ENCODE measurements around the gene VAV2.
"Not testable (repeated sequence)": the region's sequence is repeated elsewhere in the genome, so short reads cannot be mapped to it uniquely, and the experiment has no call there.

Gene VAV2

DNA sequence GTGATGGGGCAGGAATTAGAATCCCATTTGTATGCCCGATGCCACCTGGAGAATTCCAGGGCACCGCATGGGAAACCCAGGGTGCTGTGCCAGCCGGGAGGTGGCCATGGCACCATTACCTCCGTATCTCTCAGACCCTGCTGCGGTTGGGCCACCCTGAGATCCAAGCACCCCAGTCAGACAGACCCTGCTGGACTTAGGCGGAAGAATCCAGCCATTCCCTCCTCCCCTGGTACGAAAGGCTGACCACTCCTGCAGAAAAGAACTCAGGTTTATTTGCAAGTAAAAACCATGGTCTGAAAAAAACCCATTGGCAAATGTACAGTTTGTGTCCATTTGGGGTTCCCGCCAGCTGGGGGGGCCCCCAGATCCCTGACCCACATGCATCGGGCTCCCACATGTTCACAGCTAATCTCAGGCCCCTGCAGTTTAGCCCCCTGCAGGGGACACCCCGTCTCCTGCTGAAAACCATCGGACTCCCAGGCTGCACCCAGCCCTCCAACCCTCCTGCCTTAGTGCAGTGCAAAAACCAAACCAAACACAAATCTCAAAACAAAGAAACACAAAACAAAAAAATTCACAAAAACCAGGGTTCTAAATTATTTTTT, 230.4 kb downstream of the VAV2 start:
- DNase-seq: no peak

DNA sequence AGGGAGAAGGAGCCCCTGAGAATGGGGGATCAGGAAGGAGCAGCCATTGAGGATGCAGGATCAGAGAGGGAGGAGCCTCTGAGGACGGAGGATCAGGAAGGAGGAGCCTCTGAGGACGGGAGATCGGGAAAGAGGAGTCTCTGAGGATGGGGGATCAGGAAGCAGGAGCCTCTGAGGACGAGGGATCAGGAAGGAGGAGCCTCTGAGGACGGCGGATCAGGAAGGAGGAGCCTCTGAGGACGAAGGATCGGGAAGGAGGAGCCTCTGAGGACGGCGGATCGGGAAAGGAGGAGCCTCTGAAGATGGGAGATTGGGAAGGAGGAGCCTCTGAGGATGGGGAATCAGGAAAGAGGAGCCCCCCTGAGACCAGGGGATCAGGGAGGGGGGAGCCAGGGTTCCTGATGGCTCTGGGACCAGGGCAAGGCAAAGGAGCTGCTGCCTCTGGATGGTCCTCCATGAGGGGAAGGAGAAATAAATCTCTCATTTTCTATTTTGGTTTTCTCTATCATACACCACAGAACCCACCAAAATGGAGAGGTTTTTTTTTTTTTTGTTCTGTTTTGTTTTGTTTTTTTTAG, 231.3 kb downstream of the VAV2 start:
- DNase-seq: no peak

DNA sequence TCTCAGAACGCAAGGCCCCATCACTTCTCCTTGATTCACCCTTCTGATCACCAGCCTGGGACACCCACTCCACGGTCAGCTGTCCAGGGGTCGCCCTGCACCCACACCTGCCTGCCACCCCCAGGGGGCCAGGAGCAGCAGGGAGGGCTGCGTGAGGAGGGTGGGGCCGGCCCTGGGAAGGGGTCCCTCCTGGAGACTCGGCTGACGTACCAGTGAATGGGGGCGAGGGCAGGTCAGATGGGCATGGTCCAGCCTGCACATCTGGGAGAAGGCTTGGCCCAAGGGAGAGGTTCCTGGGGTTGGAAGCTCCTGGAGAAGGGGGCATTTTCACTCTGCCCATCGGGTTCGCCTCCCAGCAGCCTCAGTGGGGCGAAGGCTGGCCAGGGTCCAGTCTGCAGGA, 232.2 kb downstream of the VAV2 start:
- no peak for DNase-seq

- no peak for DNase-seq
These were observed 232.8 kb downstream of the VAV2 start for GRCh38 chr9:133759146-133759900.

- DNase-seq: no peak
These were observed 233.9 kb downstream of the VAV2 start for GRCh38 chr9:133758228-133758627.

- DNase-seq: no peak
These were observed 237.4 kb downstream of the VAV2 start for GRCh38 chr9:133754688-133755227.

DNA sequence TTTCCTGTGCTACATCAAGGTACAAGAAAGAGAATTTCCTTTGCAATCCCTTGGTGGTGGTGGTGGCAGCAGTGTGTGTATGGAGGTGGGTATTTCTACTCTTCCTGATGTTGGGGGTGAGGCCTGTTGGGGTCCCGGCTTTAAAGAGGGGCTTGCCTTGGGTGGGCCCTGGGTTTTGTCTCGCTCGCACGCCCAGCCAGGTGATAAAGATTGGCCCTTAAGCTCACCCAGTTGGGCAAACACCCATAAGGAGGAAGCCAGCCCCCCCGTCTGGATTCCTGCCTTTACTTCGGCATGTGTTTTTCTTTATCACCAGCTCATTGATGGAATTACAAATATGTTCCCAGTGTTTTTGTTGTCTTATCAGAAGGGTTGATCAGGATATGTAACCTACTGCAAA, 237.9 kb downstream of the VAV2 start:
- no peak for DNase-seq

DNA sequence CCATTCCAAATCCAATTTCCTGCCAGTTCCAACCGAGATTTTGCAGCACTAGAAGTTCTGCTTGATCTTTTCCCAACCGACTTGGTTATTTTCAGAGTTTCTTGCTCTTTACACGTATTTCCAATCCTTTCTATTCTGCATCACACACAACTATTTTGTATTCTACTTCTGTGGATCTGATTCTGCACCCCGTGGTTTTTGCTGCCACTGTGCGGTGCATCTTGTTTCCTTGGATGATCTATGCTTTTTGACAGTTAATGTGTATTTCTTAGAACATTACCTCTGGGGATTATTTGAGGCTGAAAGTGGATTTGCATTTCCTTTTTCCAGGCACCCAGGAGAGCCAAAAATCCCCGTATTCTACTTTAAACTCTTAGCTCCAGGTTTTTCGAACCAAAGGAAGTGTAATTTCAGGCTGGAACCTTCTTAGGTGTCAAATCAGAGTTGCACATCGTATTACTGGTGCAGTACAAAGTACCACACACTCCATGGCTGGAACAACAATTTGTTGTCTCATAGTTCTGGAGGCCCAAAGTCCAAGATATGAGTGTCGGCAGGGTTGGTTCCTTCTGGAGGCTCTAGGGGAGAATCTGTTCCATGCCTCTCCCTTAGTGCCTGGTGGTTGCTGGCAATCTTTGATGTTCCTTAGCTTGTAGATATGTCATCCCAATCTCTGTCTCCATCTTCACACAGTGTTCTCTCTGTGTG, 239.2 kb downstream of the VAV2 start:
- no peak for DNase-seq

GRCh38 chr9:133750982-133751649, 241.0 kb downstream of the VAV2 start:
- DNase-seq: no peak

- no peak for DNase-seq
These were observed 244.8 kb downstream of the VAV2 start for GRCh38 chr9:133747309-133747708.

DNA sequence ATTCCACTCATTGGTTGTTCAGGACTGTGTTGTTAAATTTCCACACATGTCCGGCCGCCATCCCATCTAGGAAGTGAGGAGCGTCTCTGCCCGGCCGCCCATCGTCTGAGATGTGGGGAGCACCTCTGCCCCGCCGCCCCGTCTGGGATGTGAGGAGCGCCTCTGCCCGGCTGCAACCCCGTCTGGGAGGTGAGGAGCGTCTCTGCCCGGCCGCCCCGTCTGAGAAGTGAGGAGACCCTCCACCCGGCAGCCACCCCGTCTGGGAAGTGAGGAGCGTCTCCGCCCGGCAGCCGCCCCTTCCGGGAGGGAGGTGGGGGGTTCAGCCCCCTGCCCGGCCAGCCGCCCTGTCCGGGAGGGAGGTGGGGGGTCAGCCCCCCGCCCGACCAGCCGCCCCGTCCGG, 247.6 kb downstream of the VAV2 start:
- not testable (repeated sequence) for DNase-seq

GRCh38 chr9:133742849-133743444, 249.2 kb downstream of the VAV2 start:
- DNase-seq: peak; percentile 4

- DNase-seq: no peak
These were observed 249.9 kb downstream of the VAV2 start for GRCh38 chr9:133742251-133742650.

DNA sequence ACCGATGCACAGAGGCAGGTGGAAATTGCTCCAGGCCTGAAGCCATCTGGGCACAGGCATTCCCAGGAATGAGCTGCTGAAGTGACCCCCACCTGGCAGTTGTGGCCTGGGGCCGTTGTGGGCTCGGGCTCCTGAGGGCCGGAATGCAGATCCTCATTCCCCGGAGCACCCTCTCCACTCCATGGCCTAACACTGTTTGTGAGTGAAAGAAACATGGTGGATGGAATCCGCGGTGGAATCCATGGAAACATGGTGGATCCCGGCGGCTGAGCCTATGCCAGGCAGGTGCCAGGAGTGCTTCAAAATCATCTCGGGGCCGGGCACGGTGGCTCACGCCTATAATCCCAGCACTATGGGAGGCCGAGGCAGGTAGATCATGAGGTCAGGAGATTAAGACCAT, 250.4 kb downstream of the VAV2 start:
- DNase-seq: no peak

GRCh38 chr9:133740911-133741310, 251.2 kb downstream of the VAV2 start:
- DNase-seq: no peak

GRCh38 chr9:133739408-133740280, 252.5 kb downstream of the VAV2 start:
- no peak for DNase-seq

GRCh38 chr9:133738640-133739225, 253.4 kb downstream of the VAV2 start:
- no peak for DNase-seq

DNA sequence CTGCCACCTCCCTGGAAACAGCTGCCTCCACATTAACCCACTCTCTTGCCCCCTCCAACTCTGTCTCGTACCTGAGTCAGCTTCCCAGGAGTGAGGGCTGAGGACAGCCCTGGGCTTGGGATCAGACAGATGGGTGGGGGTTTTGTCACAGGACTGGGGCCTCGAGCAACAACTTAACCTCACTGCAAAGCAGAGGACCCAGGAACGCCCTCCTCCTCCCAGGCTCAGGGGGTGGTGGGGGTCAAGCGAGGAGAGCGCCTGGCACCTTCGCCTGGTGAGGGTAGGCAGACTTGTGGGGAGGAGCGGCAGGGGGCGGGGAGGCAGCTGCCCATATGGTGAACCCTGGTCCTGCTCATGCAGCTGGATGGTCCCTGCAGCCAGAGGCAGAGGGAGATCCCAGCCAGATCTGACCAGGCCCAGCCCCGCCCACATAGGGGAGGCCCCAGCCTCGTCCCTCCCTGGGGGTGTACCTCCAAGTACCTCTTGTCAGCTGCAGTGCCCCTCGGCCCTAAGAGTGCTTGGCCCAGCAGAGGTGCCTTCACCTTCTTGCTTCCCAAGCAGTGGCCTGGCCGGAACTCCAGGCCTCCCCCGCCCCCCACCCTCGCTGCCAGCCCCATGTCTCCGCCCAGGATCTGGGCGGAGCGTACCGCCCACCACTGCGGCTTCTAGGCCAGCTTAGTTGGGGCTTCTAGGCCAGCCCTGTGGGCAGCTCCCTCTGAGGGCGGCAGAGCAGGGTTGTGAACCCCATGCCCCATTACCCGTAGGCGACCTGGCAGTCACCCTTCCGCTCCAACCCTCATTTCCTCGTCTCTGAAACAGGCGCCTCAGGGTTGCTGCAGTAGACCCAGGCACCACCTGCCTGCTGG, 254.1 kb downstream of the VAV2 start, which contains the start of gene SARDH:
TSS of gene SARDH (minus strand) at position 579 of the 866 bp plus-strand sequence. CDS start 4,179 bp downstream, outside the sequence.
- DNase-seq: no peak

- DNase-seq: no peak
These were observed 254.9 kb downstream of the VAV2 start for GRCh38 chr9:133737071-133737773.
